Activated gamma-delta T cell treated with Interleukin-2 at 50 U/mL for 16 hours (primary cell): ENCODE results near the gene REC114.
"Not testable (repeated sequence)": the region's sequence is repeated elsewhere in the genome, so short reads cannot be mapped to it uniquely, and the experiment has no call there.

Experiments used
- DNase-seq: peaks from one replicate; pipeline ENCODE4 v3.0.0-alpha.2; 2020

Gene REC114

GRCh38 chr15:73457334-73457733 is 14.4 kb downstream of the REC114 start:
- no peak for DNase-seq

DNA sequence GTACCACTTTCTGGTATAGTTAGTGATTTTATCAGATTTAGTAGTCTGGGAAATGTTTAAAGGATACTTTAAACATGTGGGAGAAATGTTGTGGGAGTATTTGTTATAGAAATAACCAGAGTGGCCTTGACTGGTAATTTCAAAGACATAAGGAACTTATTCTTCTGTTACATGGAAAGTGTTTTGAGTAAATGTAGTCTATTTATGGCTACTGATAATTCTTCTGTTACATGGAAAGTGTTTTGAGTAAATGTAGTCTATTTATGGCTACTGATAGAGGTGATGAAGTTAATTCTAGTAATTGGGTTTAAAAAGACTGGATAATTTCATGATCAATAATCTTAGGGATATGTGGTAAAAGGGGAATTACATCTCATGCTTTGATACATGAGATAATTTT is 17.7 kb downstream of the REC114 start:
- no peak for DNase-seq

GRCh38 chr15:73464602-73465001 is 21.6 kb downstream of the REC114 start:
- DNase-seq = no peak

- no peak for DNase-seq
Observed at GRCh38 chr15:73467758-73468157, 24.8 kb downstream of the REC114 start.

GRCh38 chr15:73474785-73475184 is 31.8 kb downstream of the REC114 start:
- no peak for DNase-seq

DNA sequence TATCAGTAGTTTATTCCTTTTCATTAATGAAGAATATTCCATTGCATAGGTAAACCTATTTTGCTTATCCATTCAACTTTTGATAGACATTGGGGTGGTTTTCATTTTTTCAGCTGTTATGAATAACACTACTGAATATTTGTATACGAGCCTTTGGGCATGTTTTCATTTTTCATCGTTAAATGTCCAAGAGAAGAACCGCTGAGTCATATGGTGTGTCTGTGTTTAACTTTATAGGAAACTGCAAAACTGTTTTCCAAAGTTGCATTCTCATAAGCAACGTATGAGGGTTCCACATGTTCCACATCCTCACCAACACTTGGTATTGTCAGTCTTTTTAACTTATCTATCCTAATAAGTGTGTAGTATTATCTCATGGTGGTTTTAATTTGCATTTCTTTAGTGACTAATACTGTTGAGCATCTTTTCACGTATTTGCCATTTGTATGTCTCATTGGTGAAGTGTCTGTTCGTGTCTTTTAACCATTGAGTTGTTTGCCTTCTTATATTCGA is 33.8 kb downstream of the REC114 start:
- DNase-seq = no peak

DNA sequence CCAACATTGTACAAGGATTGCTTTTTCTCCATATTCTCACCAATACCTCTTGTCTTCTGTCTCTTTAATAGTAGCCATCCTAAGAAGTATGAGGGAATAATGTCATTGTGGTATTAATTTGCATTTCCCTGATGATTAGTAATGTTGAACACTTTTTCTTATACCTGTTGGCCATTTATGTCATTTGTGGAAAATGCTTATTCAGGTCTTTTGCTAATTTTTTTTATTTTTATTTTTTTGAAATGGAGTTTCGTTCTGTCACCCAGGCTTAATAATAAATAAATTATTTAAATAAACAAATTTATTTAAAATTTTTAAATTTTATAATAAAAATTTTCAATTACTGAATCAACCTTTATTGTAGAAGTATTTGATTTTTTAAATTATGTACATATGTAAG is 37.1 kb downstream of the REC114 start:
- DNase-seq = no peak

GRCh38 chr15:73482166-73482565 is 39.2 kb downstream of the REC114 start:
- no peak for DNase-seq

- DNase-seq = no peak
Observed at GRCh38 chr15:73483053-73483452, 40.1 kb downstream of the REC114 start.

- no peak for DNase-seq
Observed at GRCh38 chr15:73485372-73485771, 42.4 kb downstream of the REC114 start.

GRCh38 chr15:73485885-73486284 is 42.9 kb downstream of the REC114 start:
- not testable (repeated sequence) for DNase-seq

GRCh38 chr15:73488698-73489097 is 45.7 kb downstream of the REC114 start:
- no peak for DNase-seq

DNA sequence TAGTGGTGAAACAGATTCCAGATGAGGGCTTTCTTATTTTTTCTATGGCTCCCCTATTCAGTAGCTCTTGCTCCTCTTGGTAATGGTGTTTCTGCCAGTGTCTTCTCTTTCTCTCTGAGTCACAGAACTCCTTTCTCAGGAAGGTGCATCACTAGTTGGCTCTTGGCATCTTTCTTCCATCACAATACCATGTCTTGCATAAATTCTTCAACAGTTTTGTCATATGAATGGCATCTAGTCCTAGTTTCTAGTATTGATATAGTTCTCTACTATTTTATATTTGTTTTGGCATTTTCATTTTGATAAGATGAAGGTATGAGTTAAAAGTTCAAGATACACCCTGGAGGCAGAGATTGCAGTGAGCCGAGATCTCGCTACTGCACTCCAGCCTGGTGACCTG is 51.0 kb downstream of the REC114 start:
- DNase-seq = no peak

DNA sequence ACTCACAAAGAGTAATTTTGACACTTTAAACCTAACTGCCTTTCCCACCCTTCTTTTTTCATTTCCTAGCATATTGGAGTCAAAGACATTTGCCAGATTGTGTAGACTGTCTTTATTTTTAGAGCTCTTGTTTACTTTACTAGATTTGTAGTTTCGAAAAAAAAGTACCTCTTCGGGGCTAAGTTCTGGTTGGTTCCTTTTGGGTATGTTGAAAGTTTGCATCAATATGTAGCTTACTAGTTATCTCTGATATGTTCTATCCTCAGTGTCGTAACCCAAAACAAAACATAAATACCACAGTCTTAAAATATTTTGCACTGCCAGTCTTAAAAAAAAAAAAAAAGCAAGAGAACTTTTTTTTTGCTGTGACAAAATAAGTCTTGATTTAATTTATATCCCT is 52.2 kb downstream of the REC114 start:
- no peak for DNase-seq

GRCh38 chr15:73500696-73501095 is 57.7 kb downstream of the REC114 start:
- DNase-seq = no peak

- DNase-seq = no peak
Observed at GRCh38 chr15:73504885-73505284, 61.9 kb downstream of the REC114 start.

DNA sequence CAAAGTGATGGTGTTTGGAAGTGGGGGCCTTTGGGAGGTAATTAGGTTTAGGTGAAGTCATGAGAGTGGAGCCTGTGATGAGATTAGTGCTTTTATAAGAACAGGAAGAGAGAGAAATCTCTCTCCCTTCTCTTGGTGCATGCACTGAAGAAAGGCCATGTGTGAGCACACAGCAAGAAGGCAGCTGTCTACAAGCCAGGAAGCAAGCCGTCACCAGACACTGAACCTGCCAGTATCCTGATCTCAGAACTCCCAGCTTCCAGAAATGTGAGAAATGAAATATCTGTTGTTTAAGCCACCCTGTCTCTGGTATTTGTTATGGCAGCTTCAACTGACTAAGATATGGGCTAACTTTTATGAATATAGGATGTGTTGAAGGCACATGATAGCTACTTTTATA is 72.6 kb downstream of the REC114 start:
- DNase-seq = no peak

DNA sequence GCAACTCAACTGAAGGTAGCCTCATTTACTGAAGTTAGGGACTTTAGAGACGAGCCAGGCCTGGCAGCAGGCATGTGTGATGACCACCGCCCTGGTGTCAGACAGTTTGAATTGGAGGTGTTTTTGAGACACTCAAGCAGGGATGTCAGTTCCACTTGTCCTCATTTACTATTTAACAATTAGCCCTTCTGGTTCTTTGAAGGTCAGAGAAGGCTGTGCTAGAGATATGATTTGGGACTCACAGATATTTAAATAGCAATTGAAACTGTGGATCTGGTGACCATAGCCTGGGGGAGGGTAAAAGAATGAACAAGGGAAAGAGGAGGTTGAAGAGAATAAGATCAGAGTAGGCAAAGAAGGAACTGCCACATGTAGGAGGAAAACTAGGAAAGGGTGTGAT is 74.6 kb downstream of the REC114 start:
- no peak for DNase-seq

- DNase-seq = no peak
Observed at GRCh38 chr15:73518180-73518862, 75.4 kb downstream of the REC114 start.

GRCh38 chr15:73518876-73519733 is 76.1 kb downstream of the REC114 start:
- no peak for DNase-seq

DNA sequence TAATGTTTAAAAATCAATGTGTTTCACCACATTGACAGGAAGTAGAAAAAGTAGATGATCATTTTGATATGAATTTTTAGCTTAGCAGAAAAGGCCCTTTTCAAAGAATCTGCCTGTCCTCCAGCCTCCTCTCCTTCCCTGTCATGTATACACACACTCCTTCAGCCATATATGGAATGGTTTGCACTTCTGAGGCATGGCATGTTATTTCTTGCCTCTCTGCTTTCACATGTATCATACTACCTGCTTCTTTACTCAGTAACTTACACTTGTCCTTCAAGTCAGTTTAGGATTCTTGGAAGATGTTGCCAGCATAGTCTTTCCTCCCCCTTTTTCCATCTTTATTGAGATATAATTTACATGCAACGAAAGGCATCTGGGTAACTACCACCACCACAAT is 79.0 kb downstream of the REC114 start:
- DNase-seq = no peak

- no peak for DNase-seq
Observed at GRCh38 chr15:73524919-73525318, 82.0 kb downstream of the REC114 start.

DNA sequence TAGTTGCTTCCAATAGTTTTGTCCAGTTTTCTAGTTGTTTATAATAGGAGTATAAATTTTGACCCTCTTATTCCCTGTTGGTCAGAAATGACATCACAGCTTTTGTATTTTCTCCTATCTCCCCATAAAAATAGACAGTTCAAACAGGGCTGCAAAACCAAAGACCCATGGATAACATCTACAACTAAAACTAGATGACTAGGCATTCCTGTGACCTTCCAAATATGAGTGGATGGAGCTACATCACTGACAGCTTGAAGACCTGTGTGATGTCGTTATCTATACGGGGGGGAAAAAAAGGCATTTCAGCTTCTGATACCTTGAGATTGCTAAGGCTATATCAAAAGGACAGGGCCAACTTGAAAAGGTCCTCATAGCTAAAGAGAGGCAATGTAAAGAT is 84.6 kb downstream of the REC114 start:
- DNase-seq = no peak

DNA sequence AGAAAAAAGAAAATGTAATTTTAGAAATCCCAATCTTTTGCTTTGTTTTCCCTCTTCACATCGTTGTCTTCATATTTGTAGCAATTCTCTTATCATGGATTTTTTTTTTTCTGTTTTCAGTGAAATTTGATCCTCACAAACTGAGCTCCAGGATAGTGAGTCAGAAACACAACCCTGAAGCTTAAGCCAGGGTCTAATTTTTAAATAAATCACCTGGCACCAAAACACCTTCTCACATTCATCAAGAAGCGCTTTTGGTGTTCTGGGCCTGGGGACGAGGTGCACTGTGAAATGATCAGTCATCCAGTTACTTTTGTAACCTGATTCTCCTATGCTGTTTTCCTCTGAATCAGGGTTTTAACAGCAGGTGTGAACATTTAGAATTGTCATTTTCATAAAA is 87.7 kb downstream of the REC114 start:
- no peak for DNase-seq
